Mesendoderm (in vitro differentiated cells): ENCODE measurements around the gene ZNF79. TPM values are rescaled to one million over a fixed set of nuclear protein-coding genes. Genes with fewer than 3 reads are reported as not detected.

ENCODE experiments used
- DNase-seq: peaks from one replicate; pipeline ENCODE4 v3.0.0; 2013
- H2AK5ac ChIP-seq: 2 replicates; pipeline ENCODE4 v1.6.1; 2013; ENCODE audit warnings: low read length, inconsistent platforms
- H2BK120ac ChIP-seq: 2 replicates; pipeline ENCODE4 v1.6.1; 2013; ENCODE audit warnings: low read depth, mild to moderate bottlenecking, low read length, moderate library complexity, mixed read lengths
- H2BK15ac ChIP-seq: replicated peaks from 2 replicates; pipeline ENCODE4 v1.6.1; 2013; ENCODE audit warnings: low read depth, mild to moderate bottlenecking, moderate library complexity
- H2BK5ac ChIP-seq: 2 replicates; pipeline ENCODE4 v1.6.1; 2013; ENCODE audit warnings: low read length, inconsistent platforms
- H3K18ac ChIP-seq: 2 replicates; pipeline ENCODE4 v1.6.1; 2013; ENCODE audit warnings: mild to moderate bottlenecking, low read length, mixed read lengths
- H3K23ac ChIP-seq: one replicate; pipeline ENCODE4 v1.6.1; 2013; ENCODE audit warnings: low read length
- H3K27ac ChIP-seq: 2 replicates; pipeline ENCODE4 v1.5.1; 2013; ENCODE audit warnings: low read depth, mild to moderate bottlenecking, inconsistent platforms, low read length, moderate library complexity
- H3K27me3 ChIP-seq: 2 replicates; pipeline ENCODE4 v1.6.1; 2013; ENCODE audit warnings: low read length, control low read depth, mild to moderate bottlenecking, inconsistent platforms; ENCODE audit not compliant: insufficient read depth, poor library complexity
- H3K36me3 ChIP-seq: 2 replicates; pipeline ENCODE4 v1.6.1; 2013; ENCODE audit warnings: low read length, inconsistent platforms; ENCODE audit not compliant: control insufficient read depth, insufficient read depth
- H3K4ac ChIP-seq: one replicate; pipeline ENCODE4 v1.6.1; 2013; ENCODE audit warnings: low read depth, mild to moderate bottlenecking, low read length, moderate library complexity
- H3K4me1 ChIP-seq: 2 replicates; pipeline ENCODE4 v1.6.1; 2013; ENCODE audit warnings: low read depth, low read length, inconsistent platforms; ENCODE audit not compliant: control insufficient read depth
- H3K4me2 ChIP-seq: 2 replicates; pipeline ENCODE4 v1.6.1; 2013; ENCODE audit warnings: low read length
- H3K4me3 ChIP-seq: 2 replicates; pipeline ENCODE4 v1.5.1; 2013; ENCODE audit warnings: mild to moderate bottlenecking, low read length
- H3K56ac ChIP-seq: one replicate; pipeline ENCODE4 v1.6.1; 2013; ENCODE audit warnings: low read length
- H3K79me1 ChIP-seq: 2 replicates; pipeline ENCODE4 v1.6.1; 2013; ENCODE audit warnings: low read length, inconsistent platforms
- H3K79me2 ChIP-seq: 2 replicates; pipeline ENCODE4 v1.6.1; 2013; ENCODE audit warnings: mild to moderate bottlenecking, low read length; ENCODE audit not compliant: control insufficient read depth, insufficient read depth
- H3K9ac ChIP-seq: 2 replicates; pipeline ENCODE4 v1.6.1; 2013; ENCODE audit warnings: low read length, inconsistent platforms
- H4K5ac ChIP-seq: one replicate; pipeline ENCODE4 v1.6.1; 2013; ENCODE audit warnings: low read length
- H4K8ac ChIP-seq: one replicate; pipeline ENCODE4 v1.6.1; 2013; ENCODE audit warnings: low read depth, mild to moderate bottlenecking, control low read depth, low read length, moderate library complexity
- WGBS: extraction: QIAGEN DNeasy Blood & Tissue Kit; methylation state at CpG from one replicate; pipeline ENCODE4 v1.1.7; 2013; ENCODE audit warnings: low lambda C conversion rate, missing lambda C conversion rate; ENCODE audit not compliant: insufficient coverage; ENCODE audit errors: extremely low coverage; 5-methylcytosine and 5-hydroxymethylcytosine counted together
- small RNA-seq: library from polyadenylated mRNA; stranded (forward); fragments of <200 nt; extraction: miRNeasy Mini kit (QIAGEN cat#:217004); gene quantifications from one replicate; pipeline ENCODE3, GENCODE V24; 2013; ENCODE audit not compliant: insufficient read depth

Gene ZNF79

DNA sequence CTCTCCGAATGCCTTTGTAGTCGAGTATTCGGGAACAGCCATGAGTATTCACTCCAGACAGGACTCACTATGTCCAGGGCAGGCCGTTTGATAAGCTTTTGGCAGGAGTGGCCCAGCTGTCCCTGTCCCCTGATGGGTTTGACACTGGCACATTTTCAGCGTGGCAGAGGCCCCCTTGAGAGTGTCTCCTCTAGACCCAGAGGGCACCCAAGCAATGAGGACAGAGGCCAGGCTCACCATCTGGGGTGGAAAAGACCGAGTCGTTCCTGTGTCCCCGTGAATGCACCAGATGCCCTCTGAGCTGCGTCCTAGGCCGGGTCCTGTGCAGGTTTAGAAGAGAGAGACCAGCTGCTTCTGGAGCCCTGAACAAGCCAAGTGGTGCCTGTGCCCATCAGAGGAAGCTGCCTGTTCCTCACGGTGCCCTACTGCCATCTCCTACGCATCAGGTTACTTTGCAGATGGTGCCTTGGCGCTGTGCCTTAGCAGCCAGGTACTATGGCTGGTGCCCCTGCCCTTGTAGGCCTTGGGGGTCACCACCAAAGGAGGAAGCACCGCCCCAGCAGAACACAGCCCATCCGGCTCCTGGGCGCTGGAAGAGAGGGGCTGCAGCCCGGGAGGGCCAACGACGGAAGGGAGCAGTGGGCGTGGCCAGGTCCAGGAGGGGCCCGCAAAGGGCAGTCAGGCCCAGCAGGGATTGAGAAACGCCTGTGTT is 69.6 kb downstream of the ZNF79 start:
- Histone ChIP-seq H2BK120ac (no peak overlapping the region), H2AK5ac (no peak overlapping the region), H3K23ac (no peak overlapping the region), H3K36me3 (peaks cover 1% of the 10 kb centered on the region), H4K8ac (no peak overlapping the region), H3K4me3 (no peak overlapping the region), H3K56ac (no peak overlapping the region), H3K79me1 (no peaks in the 10 kb centered on the region), H2BK15ac (no peak overlapping the region), H3K9ac (no peak overlapping the region), H3K4me2 (no peak overlapping the region), H3K4ac (no peak overlapping the region), H3K27ac (no peak overlapping the region), H3K4me1 (no peaks in the 10 kb centered on the region), H3K18ac (no peak overlapping the region), H2BK5ac (no peak overlapping the region), H3K27me3 (no peaks in the 10 kb centered on the region), H3K79me2 (no peaks in the 10 kb centered on the region), H4K5ac (no peak overlapping the region)
- no peak for DNase-seq
- WGBS = no CpG with 5 or more reads among the region's 22 CpGs

DNA sequence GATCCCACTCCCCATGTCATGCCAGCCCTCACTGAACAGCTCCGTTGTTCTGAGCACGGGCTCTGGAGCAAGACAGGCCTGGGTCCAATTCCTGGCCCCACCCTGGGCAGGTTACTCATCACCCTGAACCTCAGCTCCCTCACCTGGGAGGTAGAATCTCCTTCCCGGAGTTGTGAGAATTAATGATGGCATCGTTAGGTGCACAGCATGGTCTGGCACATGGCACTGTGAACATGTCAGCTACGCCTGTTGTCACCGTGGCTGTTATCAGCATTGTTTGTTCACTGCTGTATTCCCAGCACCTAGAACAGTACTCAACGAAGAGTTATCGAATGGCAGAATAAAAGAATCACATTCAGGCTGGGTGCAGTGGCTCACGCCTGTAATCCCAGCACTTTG is 70.1 kb downstream of the ZNF79 start:
- Histone ChIP-seq H3K23ac (no peak overlapping the region), H3K9ac (no peak overlapping the region), H3K27me3 (no peaks in the 10 kb centered on the region), H3K4me3 (no peak overlapping the region), H4K5ac (no peak overlapping the region), H3K27ac (no peak overlapping the region), H3K79me1 (no peaks in the 10 kb centered on the region), H3K36me3 (peaks cover 1% of the 10 kb centered on the region), H3K18ac (no peak overlapping the region), H2BK15ac (no peak overlapping the region), H3K4me1 (no peaks in the 10 kb centered on the region), H3K79me2 (no peaks in the 10 kb centered on the region), H3K4ac (no peak overlapping the region), H3K56ac (no peak overlapping the region), H3K4me2 (no peak overlapping the region), H2AK5ac (no peak overlapping the region), H2BK120ac (no peak overlapping the region), H2BK5ac (no peak overlapping the region), H4K8ac (no peak overlapping the region)
- DNase-seq = no peak
- no CpG with 5 or more reads among the region's 9 CpGs for WGBS

Small RNAs within 50 kb of the gene (small RNA-seq; reads per million reads assigned to genes)
- gene RF00019 (not detected), gene SNORA65 (258 reads per million, percentile 97 among the genes with 10 or more reads in this experiment)
